GM20000 (cell line): ENCODE measurements around the gene CCL2.
"Not testable (repeated sequence)": the region's sequence is repeated elsewhere in the genome, so short reads cannot be mapped to it uniquely, and the experiment has no call there.

Experiments used
- DNase-seq: peaks from one replicate; pipeline ENCODE4 v3.0.0; 2012; ENCODE audit warnings: low spot score
- CTCF ChIP-seq: IDR thresholded peaks from 2 replicates; pipeline ENCODE4 v1.5.1; 2012; ENCODE audit warnings: mild to moderate bottlenecking, control low read depth; ENCODE audit errors: extremely low read depth, missing control alignments

CCL2 gene

DNA sequence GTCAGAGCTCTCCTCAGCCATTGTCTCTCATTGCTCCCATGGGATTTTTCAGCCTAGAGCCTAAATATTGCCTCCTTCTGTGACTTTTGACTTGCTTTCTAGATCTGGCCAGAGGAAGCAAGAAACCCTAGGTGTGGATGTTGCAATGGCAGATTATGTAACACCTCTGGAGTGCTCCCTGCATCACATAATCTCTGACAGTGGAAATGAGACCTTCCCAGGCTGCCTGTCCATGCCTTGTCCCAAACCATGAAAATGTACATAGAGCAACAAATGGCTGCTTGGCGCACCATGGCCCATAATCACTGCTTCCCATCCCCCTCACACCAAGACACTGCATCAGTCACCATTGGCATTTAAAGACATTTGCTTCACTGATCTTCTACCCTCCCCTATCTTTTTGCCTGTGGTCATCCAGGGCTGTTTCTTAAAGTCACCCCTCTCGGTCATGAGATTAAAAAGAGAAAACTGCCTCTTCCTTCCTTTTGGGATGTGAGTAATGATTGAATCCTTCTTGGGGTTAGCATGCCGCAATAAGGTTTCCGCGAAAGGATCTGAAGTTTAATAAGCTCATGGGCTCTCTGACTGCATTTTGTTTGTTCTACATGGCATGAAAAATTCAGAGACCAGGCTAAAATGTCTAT, 34.2 kb upstream of the CCL2 start:
- no peak for TF ChIP-seq CTCF
- DNase-seq = no peak

DNA sequence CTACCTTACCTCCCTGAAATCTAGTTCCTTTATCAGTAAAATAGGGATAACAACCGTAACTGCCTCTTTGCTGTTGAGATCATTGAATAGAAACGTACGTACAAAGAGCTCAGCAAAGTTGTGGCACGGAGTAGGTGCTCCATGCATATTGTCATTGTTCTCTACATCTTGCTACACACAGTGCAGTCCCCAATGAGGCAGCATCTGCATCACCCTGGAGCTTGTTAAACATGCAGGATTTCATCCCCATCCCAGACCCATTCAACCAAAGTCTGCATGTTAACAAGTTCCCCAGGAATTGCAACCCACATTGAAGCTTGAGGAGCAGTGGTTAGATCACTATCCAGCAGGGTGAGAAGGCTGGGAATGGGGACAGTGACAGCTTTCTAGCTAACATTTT, 33.7 kb upstream of the CCL2 start:
- no peak for TF ChIP-seq CTCF
- DNase-seq = no peak

DNA sequence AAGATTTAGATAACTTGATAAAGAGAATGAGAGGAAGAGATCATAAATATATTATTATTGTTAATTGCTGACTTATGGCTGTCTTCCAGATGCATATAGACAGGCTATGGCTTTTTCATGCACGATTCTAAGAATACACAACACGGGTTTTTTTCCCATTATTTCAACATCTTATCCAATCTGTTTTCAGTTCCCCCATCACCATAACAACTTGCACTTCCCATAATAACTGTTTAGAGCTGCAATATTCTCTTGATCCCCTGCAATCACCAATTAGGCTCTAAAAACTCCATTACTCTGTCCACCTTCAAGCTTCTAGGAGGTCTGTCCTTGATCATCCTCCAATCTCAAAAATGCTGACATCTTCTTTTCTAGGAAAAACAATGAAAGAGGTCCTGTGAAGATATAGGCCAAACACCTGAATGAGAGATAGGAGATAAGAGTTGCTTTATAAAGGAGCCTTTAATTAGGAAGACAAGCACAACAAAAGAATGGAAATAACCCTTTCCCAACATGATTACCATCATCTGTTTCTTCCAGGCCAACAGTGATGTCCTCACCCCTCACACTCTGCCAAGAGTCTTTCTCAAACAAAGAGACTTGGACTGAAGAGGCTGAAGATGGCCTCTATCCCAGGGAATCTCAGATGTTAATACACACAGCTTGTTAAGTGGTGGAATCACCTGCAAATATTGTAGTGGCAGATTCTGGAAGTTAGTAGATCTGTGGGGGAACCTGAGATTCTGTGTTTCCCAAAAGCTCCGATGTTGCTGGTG, 32.2 kb upstream of the CCL2 start:
- no peak for TF ChIP-seq CTCF
- DNase-seq = no peak

DNA sequence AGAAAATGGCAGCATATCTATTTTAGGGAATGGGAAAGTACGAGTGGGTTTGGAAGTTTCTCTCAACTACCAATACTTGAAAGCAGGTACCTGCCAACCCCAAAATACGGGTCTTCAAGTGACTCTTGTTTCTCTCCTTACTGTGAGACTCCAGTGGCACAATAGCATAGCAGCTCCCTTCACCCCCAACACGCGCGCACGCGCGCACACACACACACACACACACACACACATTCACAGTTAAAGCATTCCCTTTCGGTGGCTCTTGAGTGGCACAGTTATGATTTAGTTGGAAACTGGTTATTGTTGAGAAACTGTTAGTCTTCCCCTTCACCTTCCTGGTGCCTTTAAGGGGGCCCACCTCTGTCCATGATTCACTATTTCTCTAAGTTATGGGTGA, 30.0 kb upstream of the CCL2 start:
- TF ChIP-seq CTCF = no peak
- no peak for DNase-seq

DNA sequence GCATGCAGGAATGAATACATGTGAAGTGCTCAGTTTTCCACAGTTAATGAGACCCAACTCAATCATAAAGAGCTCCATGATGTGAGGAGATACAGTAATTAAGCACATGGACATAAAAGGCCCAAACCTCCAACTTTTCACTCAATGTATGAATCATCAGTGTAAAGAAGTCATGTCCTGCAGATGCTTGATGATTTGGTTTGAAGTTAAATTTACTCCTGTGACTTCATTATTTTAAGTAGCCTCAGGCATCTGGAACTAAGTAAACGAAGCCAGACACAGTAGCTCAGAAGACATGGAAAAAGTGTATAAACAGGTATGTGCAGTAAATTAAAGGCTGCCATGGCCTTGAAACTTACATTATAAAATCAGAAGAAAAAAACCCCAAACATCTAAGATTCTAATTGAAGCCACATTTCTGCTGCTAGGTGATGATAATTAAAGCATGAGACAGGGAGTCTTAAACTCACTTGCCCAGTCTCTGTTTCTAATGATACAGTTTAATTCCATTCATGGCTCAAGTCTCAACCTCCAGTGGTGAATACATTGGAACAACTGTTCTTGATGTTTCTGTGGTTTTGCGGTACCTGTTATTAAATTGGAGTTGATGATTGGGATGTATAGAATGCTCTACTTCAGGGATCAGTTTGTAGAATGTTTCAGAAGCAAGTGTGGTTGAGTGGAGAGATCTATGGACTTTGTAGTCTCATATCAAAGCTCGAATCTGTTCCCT, 28.9 kb upstream of the CCL2 start:
- DNase-seq = no peak
- TF ChIP-seq CTCF = no peak

DNA sequence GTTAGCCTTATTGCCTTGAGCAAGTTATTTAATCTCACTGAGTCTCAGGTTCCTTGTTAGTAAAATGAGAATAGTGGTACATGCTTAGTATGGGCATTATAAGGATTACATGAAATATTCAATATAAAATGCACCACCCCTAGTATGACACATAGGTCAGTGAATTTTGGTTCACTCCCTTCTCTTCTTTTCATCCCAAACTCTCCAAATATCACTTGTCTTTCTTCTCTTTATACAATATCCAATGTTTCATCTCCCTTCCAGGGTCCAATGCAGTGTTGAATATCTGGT, 28.4 kb upstream of the CCL2 start:
- TF ChIP-seq CTCF = no peak
- DNase-seq = no peak

- not testable (repeated sequence) for DNase-seq
Measured at GRCh38 chr17:34227293-34227692, 27.8 kb upstream of the CCL2 start.
